ENCODE results near the gene FOXA3. TPM values are rescaled to one million over a fixed set of nuclear protein-coding genes. Genes with fewer than 3 reads are reported as not detected.

Gene FOXA3
- total RNA-seq, 4 donors from 2014 or later, result 0.12 TPM; not detected in 3

- WGBS, 2 donors, result 56 to 65% methylated on average over 34 to 44 of the region's 44 CpGs
- intact Hi-C loops (cut with DNase I; ENCODE audit: low total_unique reads), result no loop called here
These were observed 50.0 kb downstream of the FOXA3 start, which contains the start of gene NANOS2 for GRCh38 chr19:45913874-45914830. Gene NANOS2, minus strand, starts transcription at chr19:45914778. Its CDS starts 85 bp downstream, at chr19:45914693.

GRCh38 chr19:45917421-45918091 lies 53.4 kb downstream of the FOXA3 start:
- H3K4me3 ChIP-seq (ENCODE audit: low read depth, poor library complexity, severe bottlenecking), result no peak overlapping the region
- TF ChIP-seq POLR2A (IDR thresholded peaks at IDR 0.05) (no peak), CTCF (IDR thresholded peaks at IDR 0.05) (no peak)
- intact Hi-C loops (cut with DNase I; ENCODE audit: low total_unique reads), result no loop called here
- no peak for DNase-seq (ENCODE audit: low spot score in 2 of 2)
- 27 to 42% methylated on average over 4 of the region's 4 CpGs for WGBS, 2 donors

More at GRCh38 chr19:45913874-45914830, 50.0 kb downstream of the FOXA3 start, which contains the start of gene NANOS2:
- no peak within 1 kb of the TSS for H3K4me3 ChIP-seq (ENCODE audit: low read depth, poor library complexity, severe bottlenecking)
- TF ChIP-seq CTCF (IDR thresholded peaks at IDR 0.05), result no peak
- TF ChIP-seq POLR2A (IDR thresholded peaks at IDR 0.05), result no peak
- no peak for DNase-seq (ENCODE audit: low spot score in 2 of 2)

GRCh38 chr19:45918721-45919120 lies 54.6 kb downstream of the FOXA3 start:
- 61 to 64% methylated on average over 4 of the region's 4 CpGs for WGBS, 2 donors
- intact Hi-C loops (cut with DNase I; ENCODE audit: low total_unique reads), result no loop called here
- TF ChIP-seq POLR2A (IDR thresholded peaks at IDR 0.05), result no peak
- no peak for TF ChIP-seq CTCF (IDR thresholded peaks at IDR 0.05)

GRCh38 chr19:45919678-45920077 lies 55.6 kb downstream of the FOXA3 start:
- no peak overlapping the region for H3K4me3 ChIP-seq (ENCODE audit: low read depth, poor library complexity, severe bottlenecking)
- TF ChIP-seq CTCF (IDR thresholded peaks at IDR 0.05) (no peak), POLR2A (IDR thresholded peaks at IDR 0.05) (no peak)
- DNase-seq (ENCODE audit: low spot score in 2 of 2), result no peak
- 55 to 61% methylated on average over 7 of the region's 7 CpGs for WGBS, 2 donors
- intact Hi-C loops (cut with DNase I; ENCODE audit: low total_unique reads), result no loop called here

More at GRCh38 chr19:45918721-45919120, 54.6 kb downstream of the FOXA3 start:
- H3K4me3 ChIP-seq (ENCODE audit: low read depth, poor library complexity, severe bottlenecking), result no peak overlapping the region
- DNase-seq (ENCODE audit: low spot score in 2 of 2), result no peak

GRCh38 chr19:45920458-45920857 lies 56.3 kb downstream of the FOXA3 start:
- no peak overlapping the region for H3K4me3 ChIP-seq (ENCODE audit: low read depth, poor library complexity, severe bottlenecking)
- intact Hi-C loops (cut with DNase I; ENCODE audit: low total_unique reads), result no loop called here
- no peak for TF ChIP-seq CTCF (IDR thresholded peaks at IDR 0.05)
- TF ChIP-seq POLR2A (IDR thresholded peaks at IDR 0.05), result no peak
- DNase-seq (ENCODE audit: low spot score in 2 of 2), result no peak
- 62 to 65% methylated on average over 8 of the region's 8 CpGs for WGBS, 2 donors
